ENCODE results near the gene USP6NL. TPM values are rescaled to one million over a fixed set of nuclear protein-coding genes. Genes with fewer than 3 reads are reported as not detected.

The USP6NL gene
- total RNA-seq, 1 experiment from 2014 or later = 24.6 TPM

DNA sequence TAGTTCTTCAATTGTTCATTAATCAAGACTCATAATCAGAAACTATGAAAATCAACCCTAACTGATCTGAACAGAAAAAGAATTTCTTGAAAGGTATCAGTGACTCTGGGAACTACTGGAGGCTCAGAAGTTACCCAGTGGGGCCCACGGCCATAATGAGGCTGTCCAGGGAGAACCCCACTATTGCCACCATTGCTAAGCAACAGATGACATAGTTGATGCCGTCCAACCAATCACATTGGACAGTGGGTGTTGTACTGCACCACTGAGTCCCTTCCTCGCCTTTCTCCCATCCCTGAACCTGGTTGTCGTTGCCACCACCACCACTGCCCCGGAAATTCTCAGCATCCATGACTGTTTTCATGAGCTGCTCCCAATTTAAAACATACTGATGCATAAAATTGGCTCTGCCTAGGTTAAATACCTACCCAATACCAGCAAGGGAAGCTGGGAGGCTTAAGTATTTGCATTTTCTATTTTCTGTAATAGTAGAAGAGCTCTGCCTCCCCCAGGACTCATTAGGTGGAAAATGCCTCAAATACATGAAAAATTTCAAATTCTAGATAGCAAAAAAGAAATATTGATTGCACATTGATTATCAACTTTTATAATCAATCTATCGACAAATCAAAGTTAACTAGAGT, 26.7 kb upstream of the USP6NL start:
- Histone ChIP-seq H3K4me3 (replicated peaks in 1 of 2; ENCODE audit: low read depth in 1 of 2, low read length in 2 of 2) (no peak overlapping the region), H3K9me2 (ENCODE audit: insufficient read depth) (no peaks in the 10 kb centered on the region), H3K36me3 (ENCODE audit: control insufficient read depth in 1 of 2, insufficient read depth in 2 of 2, low read length in 2 of 2) (no peaks in the 10 kb centered on the region), H3K27me3 (ENCODE audit: insufficient read depth, low read length) (no peaks in the 10 kb centered on the region), H3K79me2 (ENCODE audit: insufficient read depth, low read length) (no peaks in the 10 kb centered on the region), H3K4me1 (ENCODE audit: control insufficient read depth in 1 of 2, insufficient read depth in 2 of 2, low read length in 2 of 2) (no peaks in the 10 kb centered on the region), H3K4me2 (ENCODE audit: low read length) (no peak overlapping the region), H3K27ac (ENCODE audit: low read depth, low read length) (no peak overlapping the region), H2AFZ (ENCODE audit: low read depth, low read length, poor library complexity, severe bottlenecking) (no peak overlapping the region), H3K9me3 (ENCODE audit: control insufficient read depth in 1 of 2, insufficient read depth in 1 of 2, low read depth in 1 of 2, low read length in 2 of 2) (no peaks in the 10 kb centered on the region), H4K20me1 (ENCODE audit: insufficient read depth) (no peaks in the 10 kb centered on the region), H3K9ac (ENCODE audit: low read length) (no peak overlapping the region)
- ChIA-PET CTCF (interaction anchor here (0.6 kb wide), 1 partner anchor 1210 kb away, joined by 3 read pairs; no protein-coding TSS in a partner anchor), RAD21 (ENCODE audit: low non-redundant PET in 1 of 2, low total read pairs in 2 of 2, uncharacterized antibody in 2 of 2, unreplicated experiment in 2 of 2) (no interaction called here), POLR2A (no interaction called here)
- no TSS peak for BruUV-seq (replicated peaks)
- intact Hi-C loops (cut with micrococcal nuclease) = no loop called here
- DNase-seq (ENCODE audit: low read depth, low spot score) (no peak), ATAC-seq (no peak)
- TF ChIP-seq EZH2phosphoT487 (IDR thresholded peaks at IDR 0.05; ENCODE audit: borderline replicate concordance) (no peak), EGR1 (IDR thresholded peaks at IDR 0.05; ENCODE audit: low read depth) (no peak), SRF (IDR thresholded peaks at IDR 0.05; ENCODE audit: low read depth) (no peak), ATF3 (IDR thresholded peaks at IDR 0.05) (no peak), ZFX (IDR thresholded peaks at IDR 0.05) (no peak), POLR2A (IDR thresholded peaks at IDR 0.05; ENCODE audit: borderline replicate concordance, extremely low read depth, insufficient read depth, insufficient read length) (no peak), SP1 (IDR thresholded peaks at IDR 0.05; ENCODE audit: low read depth) (no peak), EZH2 (IDR thresholded peaks at IDR 0.05) (no peak)
- TF ChIP-seq, protein P1, sequence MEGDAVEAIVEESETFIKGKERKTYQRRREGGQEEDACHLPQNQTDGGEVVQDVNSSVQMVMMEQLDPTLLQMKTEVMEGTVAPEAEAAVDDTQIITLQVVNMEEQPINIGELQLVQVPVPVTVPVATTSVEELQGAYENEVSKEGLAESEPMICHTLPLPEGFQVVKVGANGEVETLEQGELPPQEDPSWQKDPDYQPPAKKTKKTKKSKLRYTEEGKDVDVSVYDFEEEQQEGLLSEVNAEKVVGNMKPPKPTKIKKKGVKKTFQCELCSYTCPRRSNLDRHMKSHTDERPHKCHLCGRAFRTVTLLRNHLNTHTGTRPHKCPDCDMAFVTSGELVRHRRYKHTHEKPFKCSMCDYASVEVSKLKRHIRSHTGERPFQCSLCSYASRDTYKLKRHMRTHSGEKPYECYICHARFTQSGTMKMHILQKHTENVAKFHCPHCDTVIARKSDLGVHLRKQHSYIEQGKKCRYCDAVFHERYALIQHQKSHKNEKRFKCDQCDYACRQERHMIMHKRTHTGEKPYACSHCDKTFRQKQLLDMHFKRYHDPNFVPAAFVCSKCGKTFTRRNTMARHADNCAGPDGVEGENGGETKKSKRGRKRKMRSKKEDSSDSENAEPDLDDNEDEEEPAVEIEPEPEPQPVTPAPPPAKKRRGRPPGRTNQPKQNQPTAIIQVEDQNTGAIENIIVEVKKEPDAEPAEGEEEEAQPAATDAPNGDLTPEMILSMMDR (IDR thresholded peaks at IDR 0.05 in 2 of 3, conservative IDR thresholded peaks at IDR 0.05 in 1 of 3; ENCODE audit: borderline replicate concordance in 1 of 3, insufficient read depth in 1 of 3, low read depth in 2 of 3, low read length in 2 of 3) = no peak
